ACC112 (cell line): Measurements from ENCODE around the gene ANKRD16.
"Not testable (repeated sequence)": the region's sequence is repeated elsewhere in the genome, so short reads cannot be mapped to it uniquely, and the experiment has no call there.

ENCODE experiments used
- H2AFZ ChIP-seq: fragments of 200-600 bp; sonication (generic); one replicate; pipeline ENCODE4 v1.6.0; 2017; ENCODE audit warnings: antibody characterized with exemption, low read length; ENCODE audit not compliant: unreplicated experiment
- H3K27ac ChIP-seq: fragments of 200-600 bp; sonication (generic); 2 replicates; pipeline ENCODE4 v1.5.1; 2014; ENCODE audit warnings: low read depth, mild to moderate bottlenecking, antibody characterized with exemption, low read length, moderate library complexity
- H3K27me3 ChIP-seq: fragments of 200-600 bp; sonication (generic); 2 replicates; pipeline ENCODE4 v1.6.1; 2014; ENCODE audit warnings: mild to moderate bottlenecking, antibody characterized with exemption, low read length, moderate library complexity, mixed read lengths; ENCODE audit not compliant: insufficient read depth
- H3K36me3 ChIP-seq: fragments of 200-600 bp; sonication (generic); 2 replicates; pipeline ENCODE4 v1.6.1; 2016; ENCODE audit warnings: mild to moderate bottlenecking, antibody characterized with exemption, low read length, moderate library complexity, mixed read lengths; ENCODE audit not compliant: insufficient read depth
- H3K4me1 ChIP-seq: fragments of 200-600 bp; sonication (generic); one replicate; pipeline ENCODE4 v1.6.1; 2016; ENCODE audit warnings: low read length, mixed read lengths; ENCODE audit not compliant: insufficient read depth, unreplicated experiment, control insufficient read depth
- H3K4me3 ChIP-seq: fragments of 200-600 bp; sonication (generic); 2 replicates; pipeline ENCODE4 v1.5.1; 2014; ENCODE audit warnings: mild to moderate bottlenecking, low read depth, low read length
- H3K79me2 ChIP-seq: fragments of 200-600 bp; sonication (generic); one replicate; pipeline ENCODE4 v1.6.0; 2016; ENCODE audit warnings: low read length; ENCODE audit not compliant: control insufficient read depth, unreplicated experiment, insufficient read depth

Gene ANKRD16

GRCh38 chr10:5835446-5836095 is 54.1 kb downstream of the ANKRD16 start:
- no peaks in the 10 kb centered on the region for H3K27me3 ChIP-seq
- H2AFZ ChIP-seq, result no peak overlapping the region
- no peaks in the 10 kb centered on the region for H3K79me2 ChIP-seq
- H3K36me3 ChIP-seq, result no peaks in the 10 kb centered on the region
- H3K27ac ChIP-seq, result no peak overlapping the region
- H3K4me1 ChIP-seq, result peaks cover 5% of the 10 kb centered on the region
- no peak overlapping the region for H3K4me3 ChIP-seq

DNA sequence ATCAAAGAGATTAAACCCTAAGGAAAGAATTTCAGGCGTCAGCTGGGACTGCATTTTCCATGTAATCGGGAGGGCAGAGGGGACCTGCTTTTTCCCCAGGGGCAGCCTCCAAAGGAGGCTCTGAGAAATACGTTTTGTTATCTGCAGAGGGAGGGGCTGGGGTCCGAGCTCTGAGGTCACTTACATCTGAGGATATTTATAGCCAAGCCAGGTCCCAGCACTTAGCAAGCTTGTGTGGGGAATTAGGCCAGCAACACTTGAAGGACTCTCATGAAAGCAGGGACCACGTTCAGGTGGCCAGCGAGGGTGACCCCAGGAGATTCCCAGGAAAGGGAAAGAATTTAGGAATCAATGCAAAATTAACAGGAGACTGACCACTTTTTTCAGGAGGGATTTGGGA is 55.9 kb downstream of the ANKRD16 start:
- Histone ChIP-seq H2AFZ (no peak overlapping the region), H3K36me3 (no peaks in the 10 kb centered on the region), H3K4me1 (no peaks in the 10 kb centered on the region), H3K27me3 (no peaks in the 10 kb centered on the region), H3K79me2 (no peaks in the 10 kb centered on the region), H3K27ac (no peak overlapping the region), H3K4me3 (no peak overlapping the region)

DNA sequence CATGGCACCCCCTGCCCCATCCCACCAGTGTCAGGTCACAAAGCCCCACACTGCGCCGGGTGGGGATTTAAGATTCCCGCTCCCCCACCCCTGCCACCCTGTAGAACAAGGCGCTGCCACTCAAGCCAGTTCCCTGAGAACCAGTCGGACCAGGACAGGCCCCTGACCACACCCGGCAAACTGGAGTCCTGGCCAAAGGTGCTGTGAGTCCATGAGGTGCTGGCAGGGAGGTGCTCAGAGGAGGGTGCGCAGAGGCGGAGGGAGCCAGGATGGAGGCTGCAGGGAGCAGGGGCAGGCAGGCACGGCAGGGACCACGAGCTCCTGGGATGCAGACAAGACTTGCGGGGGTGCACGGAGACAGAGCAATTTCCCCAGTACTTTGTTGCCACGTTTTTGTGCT is 56.7 kb downstream of the ANKRD16 start:
- no peak overlapping the region for H2AFZ ChIP-seq
- no peak overlapping the region for H3K4me3 ChIP-seq
- no peaks in the 10 kb centered on the region for H3K4me1 ChIP-seq
- H3K27ac ChIP-seq, result no peak overlapping the region
- H3K79me2 ChIP-seq, result no peaks in the 10 kb centered on the region
- no peaks in the 10 kb centered on the region for H3K36me3 ChIP-seq
- no peaks in the 10 kb centered on the region for H3K27me3 ChIP-seq

DNA sequence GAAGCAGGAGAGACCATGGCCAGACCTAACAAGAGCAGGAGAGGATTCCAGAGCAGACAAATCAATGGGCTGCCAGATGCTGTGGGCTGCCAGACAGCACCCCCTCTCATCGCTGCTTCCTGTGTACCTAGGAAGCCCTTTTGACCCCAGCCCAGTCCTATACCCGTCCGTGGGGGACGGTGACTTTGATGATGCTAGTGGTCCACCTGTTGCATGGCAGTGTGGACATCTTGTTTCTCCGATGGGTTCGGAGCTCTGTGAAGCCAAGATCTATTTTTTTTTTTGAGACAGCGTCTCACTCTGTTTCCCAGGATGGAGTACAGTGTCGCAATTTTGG is 58.3 kb downstream of the ANKRD16 start:
- H3K27ac ChIP-seq, result no peak overlapping the region

DNA sequence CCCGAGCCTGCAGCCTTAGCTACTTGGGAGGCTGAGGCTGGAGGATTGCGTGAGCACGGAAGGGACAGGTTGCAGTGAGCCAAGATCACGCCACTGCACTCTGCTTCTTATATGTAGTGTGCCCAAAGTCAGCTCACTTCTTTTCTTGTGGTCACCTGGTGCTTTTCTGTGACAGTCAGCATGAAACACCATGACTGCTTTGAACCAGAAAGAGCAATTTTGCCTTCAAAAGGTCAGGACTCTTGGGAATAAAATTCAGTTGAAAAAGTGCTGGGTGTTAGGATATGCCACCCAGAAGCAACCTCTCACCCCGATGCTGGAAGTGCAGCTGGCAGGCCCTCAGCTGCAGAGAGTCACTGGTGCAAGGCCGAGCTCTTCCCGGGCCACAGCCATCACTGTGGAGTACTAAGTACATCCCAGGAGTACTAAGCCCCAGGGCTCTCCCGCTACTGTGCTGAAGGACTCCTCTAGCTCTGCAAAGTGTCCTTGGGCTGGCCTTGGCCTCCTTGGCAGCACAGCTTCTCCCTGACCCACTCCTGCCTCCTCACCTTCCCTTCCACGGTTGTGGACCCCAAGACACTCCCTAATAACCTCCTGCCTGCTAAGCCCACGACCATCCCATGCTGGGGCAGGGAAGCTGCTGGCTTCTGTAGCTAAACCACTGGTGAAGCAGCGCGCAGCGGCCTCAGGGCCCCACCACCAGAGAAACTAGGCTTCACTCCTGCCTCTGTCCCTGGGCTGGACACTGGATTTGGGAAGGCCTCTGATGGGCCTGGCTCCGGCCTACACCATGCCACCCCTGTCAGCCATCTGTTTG is 58.9 kb downstream of the ANKRD16 start:
- Histone ChIP-seq H3K4me1 (no peaks in the 10 kb centered on the region), H3K27me3 (no peaks in the 10 kb centered on the region), H2AFZ (no peak overlapping the region), H3K27ac (no peak overlapping the region), H3K79me2 (no peaks in the 10 kb centered on the region), H3K36me3 (no peaks in the 10 kb centered on the region), H3K4me3 (no peak overlapping the region)

More for the DNA sequence above, 58.3 kb downstream of the ANKRD16 start:
- no peaks in the 10 kb centered on the region for H3K36me3 ChIP-seq
- H3K79me2 ChIP-seq, result no peaks in the 10 kb centered on the region
- H2AFZ ChIP-seq, result no peak overlapping the region
- H3K4me1 ChIP-seq, result no peaks in the 10 kb centered on the region
- H3K27me3 ChIP-seq, result no peaks in the 10 kb centered on the region
- H3K4me3 ChIP-seq, result no peak overlapping the region

DNA sequence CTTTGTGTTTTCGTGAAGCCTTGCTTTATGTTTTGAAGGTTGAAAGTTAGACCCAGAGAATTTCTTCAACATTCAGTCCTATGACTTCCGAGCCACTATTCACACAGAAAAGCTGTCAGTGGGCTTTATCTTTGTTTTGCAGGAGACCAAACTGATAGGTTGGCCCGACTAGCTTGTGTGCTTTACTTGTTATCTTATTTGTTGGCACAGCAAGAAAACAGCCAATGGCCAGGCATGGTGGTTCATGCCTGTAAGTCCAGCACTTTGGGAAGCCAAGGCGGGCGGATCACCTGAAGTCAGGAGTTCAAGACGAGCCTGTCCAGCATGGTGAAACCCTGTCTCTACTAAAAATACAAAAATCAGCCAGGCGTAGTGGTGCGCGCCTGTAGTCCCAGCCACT is 60.4 kb downstream of the ANKRD16 start:
- Histone ChIP-seq H3K27ac (no peak overlapping the region), H3K4me1 (no peaks in the 10 kb centered on the region), H3K4me3 (no peak overlapping the region), H3K79me2 (no peaks in the 10 kb centered on the region), H3K27me3 (no peaks in the 10 kb centered on the region), H2AFZ (no peak overlapping the region), H3K36me3 (no peaks in the 10 kb centered on the region)

DNA sequence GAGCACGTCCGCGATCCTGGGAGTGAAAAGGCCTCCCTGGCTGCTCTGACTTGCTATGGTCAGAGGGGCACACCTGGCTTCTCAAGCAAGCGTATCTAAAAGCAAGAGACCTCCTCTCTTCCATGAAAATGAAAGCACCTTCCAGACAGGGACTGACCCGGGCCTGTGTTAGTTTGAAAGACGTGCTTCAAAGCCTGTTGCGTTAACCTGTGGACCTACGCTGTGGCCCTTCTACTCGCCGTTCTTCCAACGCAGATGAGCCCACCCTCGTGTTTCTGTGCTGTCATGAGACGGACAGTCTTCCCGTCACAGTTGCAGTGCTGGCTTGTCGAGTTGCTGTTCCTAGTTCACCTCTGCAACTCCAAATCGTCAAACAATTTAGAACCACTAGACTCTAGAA is 61.0 kb downstream of the ANKRD16 start:
- Histone ChIP-seq H3K79me2 (no peaks in the 10 kb centered on the region), H3K27ac (no peak overlapping the region), H3K4me3 (no peak overlapping the region), H2AFZ (no peak overlapping the region), H3K36me3 (no peaks in the 10 kb centered on the region), H3K27me3 (no peaks in the 10 kb centered on the region), H3K4me1 (no peaks in the 10 kb centered on the region)

GRCh38 chr10:5827841-5828240 is 61.9 kb downstream of the ANKRD16 start:
- no peak overlapping the region for H3K27ac ChIP-seq
- H3K36me3 ChIP-seq, result no peaks in the 10 kb centered on the region
- H3K4me1 ChIP-seq, result no peaks in the 10 kb centered on the region
- no peaks in the 10 kb centered on the region for H3K27me3 ChIP-seq
- no peaks in the 10 kb centered on the region for H3K79me2 ChIP-seq
- no peak overlapping the region for H3K4me3 ChIP-seq
- H2AFZ ChIP-seq, result no peak overlapping the region

- H3K27ac ChIP-seq, H3K27me3 ChIP-seq, H3K36me3 ChIP-seq, H3K4me1 ChIP-seq, H2AFZ ChIP-seq, H3K79me2 ChIP-seq, H3K4me3 ChIP-seq: not testable (repeated sequence)
Measured at GRCh38 chr10:5826511-5826910, 63.2 kb downstream of the ANKRD16 start.

DNA sequence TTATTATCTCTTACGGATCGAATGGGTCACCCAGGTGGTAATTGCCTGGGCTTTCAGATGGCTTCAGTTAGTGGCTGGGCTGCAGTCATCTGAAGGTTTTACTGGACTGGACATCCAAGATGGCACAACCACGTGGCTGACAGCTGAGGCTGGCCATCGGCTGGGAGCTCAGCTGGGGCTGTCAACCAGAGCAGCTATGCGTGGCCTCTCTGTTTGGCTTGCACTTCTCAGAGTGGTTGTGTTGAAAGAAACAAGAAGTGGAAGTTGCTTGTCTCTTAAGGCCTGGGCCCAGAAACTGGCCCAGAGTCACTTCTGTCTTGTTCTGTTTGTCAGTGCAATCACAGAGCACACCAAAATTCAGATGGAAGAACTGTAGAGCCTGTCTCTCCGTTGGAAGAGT is 70.8 kb downstream of the ANKRD16 start:
- Histone ChIP-seq H3K4me3 (no peak overlapping the region), H3K27me3 (no peaks in the 10 kb centered on the region), H3K79me2 (peaks cover 13% of the 10 kb centered on the region), H3K27ac (no peak overlapping the region), H2AFZ (no peak overlapping the region), H3K4me1 (peaks cover 7% of the 10 kb centered on the region), H3K36me3 (no peaks in the 10 kb centered on the region)

DNA sequence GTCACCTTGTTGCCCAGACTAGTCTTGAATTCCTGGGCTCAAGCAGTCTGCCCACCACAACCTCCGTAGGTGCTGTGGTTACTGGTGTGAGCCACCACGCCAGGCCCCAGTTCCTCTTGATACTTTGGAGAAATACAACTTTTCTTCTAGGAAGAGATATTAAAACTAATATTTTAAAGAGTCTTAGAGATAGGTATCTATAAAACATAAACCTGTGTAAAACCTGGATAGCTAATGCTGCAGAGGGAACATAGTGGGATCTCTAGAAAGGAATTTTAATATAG is 71.7 kb downstream of the ANKRD16 start:
- H2AFZ ChIP-seq, result no peak overlapping the region
- H3K36me3 ChIP-seq, result no peaks in the 10 kb centered on the region
- no peak overlapping the region for H3K4me3 ChIP-seq
- no peaks in the 10 kb centered on the region for H3K27me3 ChIP-seq
- H3K79me2 ChIP-seq, result peaks cover 17% of the 10 kb centered on the region
- no peak overlapping the region for H3K27ac ChIP-seq
- peaks cover 7% of the 10 kb centered on the region for H3K4me1 ChIP-seq
